HCT116 (cell line): ENCODE measurements around the gene TSC22D3.

Source experiments
- EZH2 ChIP-seq: fragments of 200-600 bp; sonication (generic); IDR thresholded peaks from 2 replicates; pipeline ENCODE4 v1.6.1; 2017; ENCODE audit warnings: antibody characterized with exemption, mixed run types
- EZH2phosphoT487 ChIP-seq: fragments of 200-600 bp; IDR thresholded peaks from 2 replicates; pipeline ENCODE4 v1.6.1; 2018; ENCODE audit warnings: antibody characterized with exemption, borderline replicate concordance
- POLR2A ChIP-seq: IDR thresholded peaks from 2 replicates; pipeline ENCODE4 v1.7.0; 2011; ENCODE audit warnings: borderline replicate concordance; ENCODE audit not compliant: insufficient read depth, insufficient read length; ENCODE audit errors: extremely low read depth
- POLR2AphosphoS5 ChIP-seq: IDR thresholded peaks from 2 replicates; pipeline ENCODE4 v1.6.1; 2011; ENCODE audit warnings: mild to moderate bottlenecking, low read depth, low read length, moderate library complexity
- TF ChIP-seq, protein P1 (sequence below), 3 experiments: fragments of 200-600 bp in 1 of 3; sonication (generic) in 1 of 3; IDR thresholded peaks in 2 of 3; conservative IDR thresholded peaks in 1 of 3; 2 replicates each; pipeline ENCODE4 v1.5.1; 2012 to 2017; ENCODE audit warnings: low read depth in 2 of 3, low read length in 2 of 3, antibody characterized with exemption in 1 of 3, borderline replicate concordance in 1 of 3, control low read depth in 1 of 3, mild to moderate bottlenecking in 1 of 3, mixed read lengths in 1 of 3, mixed run types in 1 of 3, moderate library complexity in 1 of 3; ENCODE audit not compliant: insufficient read depth in 1 of 3
- TF ChIP-seq, protein P2 (sequence below): IDR thresholded peaks from 2 replicates; pipeline ENCODE4 v1.6.1; 2012; ENCODE audit warnings: low read depth

DNA sequence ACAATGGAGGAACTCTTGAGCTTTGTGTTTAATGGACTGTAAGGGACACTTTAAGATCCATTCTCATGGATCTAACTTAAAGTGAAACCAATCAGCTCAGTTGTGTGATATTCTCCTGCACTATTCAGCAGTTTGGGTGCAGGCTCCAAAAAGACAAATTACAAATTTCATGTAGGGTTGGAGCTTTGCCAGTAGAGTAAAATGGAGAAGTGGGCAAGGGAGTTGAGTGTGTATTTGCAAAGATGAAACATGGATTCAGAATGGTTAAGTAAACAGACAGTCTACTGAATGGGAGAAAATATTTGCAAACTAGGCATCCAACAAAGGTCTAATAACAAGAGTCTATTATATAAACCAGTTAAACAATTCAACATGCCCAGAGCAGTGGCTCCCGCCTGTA lies 28.8 kb upstream of the TSC22D3 start:
- TF ChIP-seq EZH2: no peak
- TF ChIP-seq, protein P1, sequence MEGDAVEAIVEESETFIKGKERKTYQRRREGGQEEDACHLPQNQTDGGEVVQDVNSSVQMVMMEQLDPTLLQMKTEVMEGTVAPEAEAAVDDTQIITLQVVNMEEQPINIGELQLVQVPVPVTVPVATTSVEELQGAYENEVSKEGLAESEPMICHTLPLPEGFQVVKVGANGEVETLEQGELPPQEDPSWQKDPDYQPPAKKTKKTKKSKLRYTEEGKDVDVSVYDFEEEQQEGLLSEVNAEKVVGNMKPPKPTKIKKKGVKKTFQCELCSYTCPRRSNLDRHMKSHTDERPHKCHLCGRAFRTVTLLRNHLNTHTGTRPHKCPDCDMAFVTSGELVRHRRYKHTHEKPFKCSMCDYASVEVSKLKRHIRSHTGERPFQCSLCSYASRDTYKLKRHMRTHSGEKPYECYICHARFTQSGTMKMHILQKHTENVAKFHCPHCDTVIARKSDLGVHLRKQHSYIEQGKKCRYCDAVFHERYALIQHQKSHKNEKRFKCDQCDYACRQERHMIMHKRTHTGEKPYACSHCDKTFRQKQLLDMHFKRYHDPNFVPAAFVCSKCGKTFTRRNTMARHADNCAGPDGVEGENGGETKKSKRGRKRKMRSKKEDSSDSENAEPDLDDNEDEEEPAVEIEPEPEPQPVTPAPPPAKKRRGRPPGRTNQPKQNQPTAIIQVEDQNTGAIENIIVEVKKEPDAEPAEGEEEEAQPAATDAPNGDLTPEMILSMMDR (IDR thresholded peaks at IDR 0.05 in 2 of 3, conservative IDR thresholded peaks at IDR 0.05 in 1 of 3; ENCODE audit: borderline replicate concordance in 1 of 3, insufficient read depth in 1 of 3, low read depth in 2 of 3, low read length in 2 of 3): no peak
- TF ChIP-seq POLR2AphosphoS5: no peak
- no peak for TF ChIP-seq POLR2A
- no peak for TF ChIP-seq EZH2phosphoT487
- TF ChIP-seq, protein P2, sequence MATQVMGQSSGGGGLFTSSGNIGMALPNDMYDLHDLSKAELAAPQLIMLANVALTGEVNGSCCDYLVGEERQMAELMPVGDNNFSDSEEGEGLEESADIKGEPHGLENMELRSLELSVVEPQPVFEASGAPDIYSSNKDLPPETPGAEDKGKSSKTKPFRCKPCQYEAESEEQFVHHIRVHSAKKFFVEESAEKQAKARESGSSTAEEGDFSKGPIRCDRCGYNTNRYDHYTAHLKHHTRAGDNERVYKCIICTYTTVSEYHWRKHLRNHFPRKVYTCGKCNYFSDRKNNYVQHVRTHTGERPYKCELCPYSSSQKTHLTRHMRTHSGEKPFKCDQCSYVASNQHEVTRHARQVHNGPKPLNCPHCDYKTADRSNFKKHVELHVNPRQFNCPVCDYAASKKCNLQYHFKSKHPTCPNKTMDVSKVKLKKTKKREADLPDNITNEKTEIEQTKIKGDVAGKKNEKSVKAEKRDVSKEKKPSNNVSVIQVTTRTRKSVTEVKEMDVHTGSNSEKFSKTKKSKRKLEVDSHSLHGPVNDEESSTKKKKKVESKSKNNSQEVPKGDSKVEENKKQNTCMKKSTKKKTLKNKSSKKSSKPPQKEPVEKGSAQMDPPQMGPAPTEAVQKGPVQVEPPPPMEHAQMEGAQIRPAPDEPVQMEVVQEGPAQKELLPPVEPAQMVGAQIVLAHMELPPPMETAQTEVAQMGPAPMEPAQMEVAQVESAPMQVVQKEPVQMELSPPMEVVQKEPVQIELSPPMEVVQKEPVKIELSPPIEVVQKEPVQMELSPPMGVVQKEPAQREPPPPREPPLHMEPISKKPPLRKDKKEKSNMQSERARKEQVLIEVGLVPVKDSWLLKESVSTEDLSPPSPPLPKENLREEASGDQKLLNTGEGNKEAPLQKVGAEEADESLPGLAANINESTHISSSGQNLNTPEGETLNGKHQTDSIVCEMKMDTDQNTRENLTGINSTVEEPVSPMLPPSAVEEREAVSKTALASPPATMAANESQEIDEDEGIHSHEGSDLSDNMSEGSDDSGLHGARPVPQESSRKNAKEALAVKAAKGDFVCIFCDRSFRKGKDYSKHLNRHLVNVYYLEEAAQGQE: no peak
